C1 segment of cervical spinal cord (tissue), 14 donors: ENCODE measurements around the gene CD302.
"Not testable (repeated sequence)": the region's sequence is repeated elsewhere in the genome, so short reads cannot be mapped to it uniquely, and the experiment has no call there.

ENCODE experiments used
- DNase-seq, 14 donors: peaks; one replicate each; lab custom pipeline; 2025; lab: John Stamatoyannopoulos, UW

The CD302 gene

GRCh38 chr2:159797543-159798375 is at the start of gene CD302:
Gene CD302 (minus strand): TSS chr2:159798208. CDS start chr2:159798198, 10 bp downstream.
- DNase-seq = peak in 12 of 14 donors; percentile 23 to 71 (median 46)

- DNase-seq = no peak
Measured at GRCh38 chr2:159846564-159846963, 48.6 kb upstream of the CD302 start.

GRCh38 chr2:159840616-159841015 is 42.6 kb upstream of the CD302 start:
- no peak for DNase-seq

GRCh38 chr2:159832858-159833257 is 34.9 kb upstream of the CD302 start:
- DNase-seq = no peak

- DNase-seq = no peak
Measured at GRCh38 chr2:159832026-159832425, 34.0 kb upstream of the CD302 start.

- no peak for DNase-seq
Measured at GRCh38 chr2:159829376-159829775, 31.4 kb upstream of the CD302 start.

GRCh38 chr2:159828738-159829137 is 30.7 kb upstream of the CD302 start:
- no peak for DNase-seq

GRCh38 chr2:159822478-159822833 is 24.4 kb upstream of the CD302 start:
- not testable (repeated sequence) for DNase-seq

GRCh38 chr2:159821775-159822477 is 23.9 kb upstream of the CD302 start:
- not testable (repeated sequence) for DNase-seq

GRCh38 chr2:159818940-159819339 is 20.9 kb upstream of the CD302 start:
- no peak for DNase-seq

GRCh38 chr2:159817283-159817682 is 19.3 kb upstream of the CD302 start:
- no peak for DNase-seq

GRCh38 chr2:159811232-159811631 is 13.2 kb upstream of the CD302 start:
- no peak for DNase-seq

GRCh38 chr2:159808032-159808425 is 10.0 kb upstream of the CD302 start:
- no peak for DNase-seq

- DNase-seq = peak in 2 of 14 donors; percentile 7
Measured at GRCh38 chr2:159807183-159808031, 9.4 kb upstream of the CD302 start.

GRCh38 chr2:159804941-159805340 is 6.9 kb upstream of the CD302 start:
- no peak for DNase-seq

GRCh38 chr2:159803235-159803962 is 5.4 kb upstream of the CD302 start:
- DNase-seq = no peak

GRCh38 chr2:159802673-159803072 is 4.7 kb upstream of the CD302 start:
- no peak for DNase-seq

GRCh38 chr2:159799833-159800232 is 1.8 kb upstream of the CD302 start:
- DNase-seq = no peak

- DNase-seq = no peak
Measured at GRCh38 chr2:159798376-159798725, 343 bp upstream of the CD302 start.

GRCh38 chr2:159797225-159797542 is 824 bp downstream of the CD302 start:
- no peak for DNase-seq

GRCh38 chr2:159795841-159796690 is 1.9 kb downstream of the CD302 start:
- no peak for DNase-seq
